ENCODE results near the gene PF4V1. TPM values are rescaled to one million over a fixed set of nuclear protein-coding genes. Genes with fewer than 3 reads are reported as not detected.

Gene PF4V1, protein sequence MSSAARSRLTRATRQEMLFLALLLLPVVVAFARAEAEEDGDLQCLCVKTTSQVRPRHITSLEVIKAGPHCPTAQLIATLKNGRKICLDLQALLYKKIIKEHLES
- total RNA-seq (not detected), polyA plus RNA-seq (not detected)

DNA sequence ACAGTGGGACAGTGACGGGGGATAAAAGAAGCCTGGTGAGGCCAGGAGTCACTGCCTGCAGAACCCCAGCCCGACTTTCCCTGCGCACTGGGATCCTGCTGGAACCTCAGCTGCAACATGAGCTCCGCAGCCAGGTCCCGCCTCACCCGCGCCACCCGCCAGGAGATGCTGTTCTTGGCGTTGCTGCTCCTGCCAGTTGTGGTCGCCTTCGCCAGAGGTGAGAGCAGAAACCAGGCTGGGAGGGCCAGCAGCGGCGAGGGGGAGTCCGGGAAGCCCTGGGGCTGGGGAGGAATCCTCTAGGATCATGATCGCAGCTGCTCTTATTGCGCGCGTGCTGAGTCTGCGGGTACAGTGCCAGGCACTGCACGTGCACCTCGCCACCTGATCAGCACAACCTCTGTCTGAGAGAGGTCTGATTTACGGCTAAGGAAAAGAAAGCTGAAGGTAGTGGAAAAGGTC, at the start of gene PF4V1:
TSS of gene PF4V1 (plus strand) at position 51 of the 459 bp plus-strand sequence. CDS start at position 118, 67 bp downstream.
- Histone ChIP-seq H3K36me3 (no peaks in the 10 kb centered on the region), H3K9me3 (no peaks in the 10 kb centered on the region), H3K4me1 (peaks cover 0 to 8% (median 0%) of the 10 kb centered on the region in 4 donors), H3K27me3 (no peaks in the 10 kb centered on the region), H3K27ac (no peak within 1 kb of the TSS), H3K4me3 (peak within 1 kb of the TSS in 3 of 4 donors; percentile 25 to 32 (median 32))
- intact Hi-C loops (cut with DNase I), result no loop called here
- no peak for TF ChIP-seq EP300 (IDR thresholded peaks at IDR 0.05)
- TF ChIP-seq POLR2AphosphoS5 (IDR thresholded peaks at IDR 0.05), result no peak
- TF ChIP-seq POLR2A (IDR thresholded peaks at IDR 0.05), result no peak
- TF ChIP-seq, protein P1, sequence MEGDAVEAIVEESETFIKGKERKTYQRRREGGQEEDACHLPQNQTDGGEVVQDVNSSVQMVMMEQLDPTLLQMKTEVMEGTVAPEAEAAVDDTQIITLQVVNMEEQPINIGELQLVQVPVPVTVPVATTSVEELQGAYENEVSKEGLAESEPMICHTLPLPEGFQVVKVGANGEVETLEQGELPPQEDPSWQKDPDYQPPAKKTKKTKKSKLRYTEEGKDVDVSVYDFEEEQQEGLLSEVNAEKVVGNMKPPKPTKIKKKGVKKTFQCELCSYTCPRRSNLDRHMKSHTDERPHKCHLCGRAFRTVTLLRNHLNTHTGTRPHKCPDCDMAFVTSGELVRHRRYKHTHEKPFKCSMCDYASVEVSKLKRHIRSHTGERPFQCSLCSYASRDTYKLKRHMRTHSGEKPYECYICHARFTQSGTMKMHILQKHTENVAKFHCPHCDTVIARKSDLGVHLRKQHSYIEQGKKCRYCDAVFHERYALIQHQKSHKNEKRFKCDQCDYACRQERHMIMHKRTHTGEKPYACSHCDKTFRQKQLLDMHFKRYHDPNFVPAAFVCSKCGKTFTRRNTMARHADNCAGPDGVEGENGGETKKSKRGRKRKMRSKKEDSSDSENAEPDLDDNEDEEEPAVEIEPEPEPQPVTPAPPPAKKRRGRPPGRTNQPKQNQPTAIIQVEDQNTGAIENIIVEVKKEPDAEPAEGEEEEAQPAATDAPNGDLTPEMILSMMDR (IDR thresholded peaks at IDR 0.05), result peak in 2 of 4 experiments; percentile 14 to 42
- 29 to 37% methylated on average over 22 of the region's 22 CpGs for WGBS, 2 donors
- peak; percentile 69 for DNase-seq

DNA sequence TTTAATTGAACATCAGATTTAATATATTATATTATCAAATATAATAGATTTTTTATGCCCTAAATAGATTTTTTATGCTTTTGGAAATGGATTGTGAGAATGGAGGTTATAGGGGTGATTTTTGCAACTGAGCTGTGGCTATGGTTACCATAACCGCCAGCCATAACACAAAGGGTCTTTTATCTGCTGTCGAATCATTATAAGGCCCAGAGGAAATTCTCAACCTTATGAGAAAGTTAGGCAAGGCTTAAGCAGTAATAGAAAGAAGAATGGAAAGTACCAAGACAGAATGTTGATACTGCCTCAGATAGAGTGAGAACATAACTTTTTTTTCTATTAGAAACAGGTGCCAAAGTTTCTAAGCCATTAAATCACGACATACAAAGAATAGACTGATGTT, 42.9 kb upstream of the PF4V1 start:
- Histone ChIP-seq H3K4me3 (no peak overlapping the region), H3K9me3 (no peaks in the 10 kb centered on the region), H3K27ac (no peak overlapping the region), H3K36me3 (no peaks in the 10 kb centered on the region), H3K4me1 (no peaks in the 10 kb centered on the region), H3K27me3 (no peaks in the 10 kb centered on the region)
- no peak for DNase-seq
- 78 to 82% methylated on average over 3 of the region's 3 CpGs for WGBS, 2 donors
- intact Hi-C loops (cut with DNase I), result no loop called here
- TF ChIP-seq, protein P1 (IDR thresholded peaks at IDR 0.05), result no peak
- TF ChIP-seq EP300 (IDR thresholded peaks at IDR 0.05), result no peak
- TF ChIP-seq POLR2AphosphoS5 (IDR thresholded peaks at IDR 0.05), result no peak
- TF ChIP-seq POLR2A (IDR thresholded peaks at IDR 0.05), result no peak

DNA sequence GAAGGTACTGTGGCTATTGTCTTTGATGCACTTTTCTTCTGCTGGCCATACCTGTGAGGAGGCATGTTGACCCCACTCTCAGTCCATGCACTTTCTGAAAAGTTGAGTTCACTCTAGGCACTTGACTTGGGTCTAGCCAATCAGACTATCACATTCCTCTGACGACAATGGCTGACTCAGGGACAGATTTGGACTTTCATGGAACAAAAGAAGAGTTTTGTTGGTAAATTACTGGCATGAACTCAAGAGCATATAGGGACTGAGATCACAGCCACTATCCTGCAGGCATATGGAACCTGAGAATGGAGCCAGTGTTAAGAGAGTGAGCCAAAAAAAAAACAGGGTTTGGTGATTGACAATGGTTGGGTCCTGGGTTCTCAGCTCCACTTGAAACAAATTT, 41.3 kb upstream of the PF4V1 start:
- no peak for TF ChIP-seq POLR2AphosphoS5 (IDR thresholded peaks at IDR 0.05)
- TF ChIP-seq, protein P1 (IDR thresholded peaks at IDR 0.05), result no peak
- no peak for TF ChIP-seq POLR2A (IDR thresholded peaks at IDR 0.05)
- TF ChIP-seq EP300 (IDR thresholded peaks at IDR 0.05), result no peak
- Histone ChIP-seq H3K9me3 (no peaks in the 10 kb centered on the region), H3K36me3 (no peaks in the 10 kb centered on the region), H3K27me3 (no peaks in the 10 kb centered on the region), H3K4me1 (no peaks in the 10 kb centered on the region), H3K27ac (no peak overlapping the region), H3K4me3 (no peak overlapping the region)
- intact Hi-C loops (cut with DNase I), result no loop called here
- 84 to 85% methylated on average over 1 of the region's 1 CpG for WGBS, 2 donors
- DNase-seq, result no peak

DNA sequence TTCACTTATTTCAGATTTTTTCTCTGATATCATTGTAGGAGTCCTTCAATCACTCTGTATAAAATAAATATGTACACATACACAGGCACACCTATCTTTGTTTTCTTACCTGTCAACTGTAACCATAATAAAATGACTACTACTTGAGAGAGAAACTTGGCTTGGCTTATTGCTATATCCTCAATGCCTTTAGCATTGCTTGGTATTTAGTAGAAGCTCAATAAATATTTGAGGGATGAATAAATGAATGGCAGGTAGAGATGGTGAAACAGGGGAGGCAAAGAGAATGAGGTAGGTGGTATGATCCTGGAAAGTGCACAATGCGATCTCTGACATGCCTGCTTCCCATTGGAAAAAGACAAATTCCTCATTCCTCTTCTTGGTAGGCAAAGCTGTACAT, 38.4 kb upstream of the PF4V1 start:
- Histone ChIP-seq H3K9me3 (no peaks in the 10 kb centered on the region), H3K4me1 (no peaks in the 10 kb centered on the region), H3K4me3 (no peak overlapping the region), H3K27ac (no peak overlapping the region), H3K36me3 (no peaks in the 10 kb centered on the region), H3K27me3 (no peaks in the 10 kb centered on the region)
- 89 to 92% methylated on average over 1 of the region's 1 CpG for WGBS, 2 donors
- DNase-seq, result no peak
- intact Hi-C loops (cut with DNase I), result no loop called here
- TF ChIP-seq POLR2A (IDR thresholded peaks at IDR 0.05) (no peak), EP300 (IDR thresholded peaks at IDR 0.05) (no peak), POLR2AphosphoS5 (IDR thresholded peaks at IDR 0.05) (no peak)
- TF ChIP-seq, protein P1 (IDR thresholded peaks at IDR 0.05), result no peak

DNA sequence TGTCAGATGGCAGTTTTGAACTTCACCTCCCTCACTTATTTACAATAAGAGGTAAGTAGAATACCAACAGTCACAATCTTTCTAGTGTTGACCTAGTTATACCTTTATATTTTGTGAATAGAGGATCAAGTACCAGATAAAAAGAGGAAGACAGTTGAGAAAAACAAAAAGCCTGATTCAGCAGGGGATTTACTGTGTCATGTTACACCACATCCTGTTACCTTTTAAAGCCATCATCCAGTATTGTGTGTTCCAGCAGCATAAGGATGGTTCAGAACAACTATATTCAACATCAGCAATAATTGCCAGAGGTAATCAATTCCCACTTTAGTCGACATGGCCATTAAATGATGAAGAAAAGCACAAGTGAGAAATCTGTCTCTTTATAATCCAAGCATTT, 38.0 kb upstream of the PF4V1 start:
- intact Hi-C loops (cut with DNase I), result no loop called here
- H3K36me3 ChIP-seq, result no peaks in the 10 kb centered on the region
- H3K27me3 ChIP-seq, result no peaks in the 10 kb centered on the region
- no peak overlapping the region for H3K4me3 ChIP-seq
- DNase-seq, result no peak
- TF ChIP-seq, protein P1 (IDR thresholded peaks at IDR 0.05), result no peak
- no peak for TF ChIP-seq POLR2A (IDR thresholded peaks at IDR 0.05)
- TF ChIP-seq POLR2AphosphoS5 (IDR thresholded peaks at IDR 0.05), result no peak
- TF ChIP-seq EP300 (IDR thresholded peaks at IDR 0.05), result no peak
- no peak overlapping the region for H3K27ac ChIP-seq
- WGBS, 2 donors, result 63 to 67% methylated on average over 1 of the region's 1 CpG
- no peaks in the 10 kb centered on the region for H3K4me1 ChIP-seq
- no peaks in the 10 kb centered on the region for H3K9me3 ChIP-seq
